Measurements from ENCODE around the gene SORCS2.

- TF ChIP-seq CTCF (optimal IDR thresholded peaks at IDR 0.05 in 1 of 3, IDR thresholded peaks at IDR 0.05 in 1 of 3, conservative IDR thresholded peaks at IDR 0.05 in 1 of 3; ENCODE audit: extremely low read depth in 1 of 3, insufficient read depth in 2 of 3, low read length in 3 of 3), result no peak
- TF ChIP-seq EZH2 (IDR thresholded peaks at IDR 0.05; ENCODE audit: low read length), result no peak
Measured at GRCh38 chr4:7425591-7426468, 233.5 kb downstream of the SORCS2 start.

Data from keratinocyte (primary cell).